GM21528 (cell line): ENCODE results near the gene ZDHHC15.
"Not testable (repeated sequence)": the region's sequence is repeated elsewhere in the genome, so short reads cannot be mapped to it uniquely, and the experiment has no call there.

Source experiments
- ATAC-seq: cut with Tn5 transposase; IDR thresholded peaks from one replicate; pipeline ENCODE4 v1.9.1; 2021; ENCODE audit warnings: mild to moderate bottlenecking, moderate library complexity; ENCODE audit not compliant: unreplicated experiment, low FRiP score

ZDHHC15 gene

GRCh38 chrX:75522565-75523431 is at the start of gene ZDHHC15:
Gene ZDHHC15, minus strand, starts transcription at chrX:75523037. Its CDS starts 13 bp downstream, at chrX:75523024.
- no peak for ATAC-seq

DNA sequence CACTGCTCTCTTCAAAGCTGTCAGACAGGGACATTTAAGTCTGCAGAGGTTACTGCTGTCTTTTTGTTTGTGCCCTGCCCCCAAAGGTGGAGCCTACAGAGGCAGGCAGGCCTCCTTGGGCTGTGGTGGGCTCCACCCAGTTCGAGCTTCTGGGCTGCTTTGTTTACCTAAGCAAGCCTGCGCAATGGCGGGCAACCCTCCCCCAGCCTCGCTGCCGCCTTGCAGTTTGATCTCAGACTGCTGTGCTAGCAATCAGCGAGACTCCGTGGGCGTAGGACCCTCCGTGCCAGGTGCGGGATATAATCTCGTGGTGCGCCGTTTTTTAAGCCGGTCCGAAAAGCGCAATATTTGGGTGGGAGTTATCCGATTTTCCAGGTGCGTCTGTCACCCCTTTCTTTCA is 37.7 kb upstream of the ZDHHC15 start:
- ATAC-seq = not testable (repeated sequence)

DNA sequence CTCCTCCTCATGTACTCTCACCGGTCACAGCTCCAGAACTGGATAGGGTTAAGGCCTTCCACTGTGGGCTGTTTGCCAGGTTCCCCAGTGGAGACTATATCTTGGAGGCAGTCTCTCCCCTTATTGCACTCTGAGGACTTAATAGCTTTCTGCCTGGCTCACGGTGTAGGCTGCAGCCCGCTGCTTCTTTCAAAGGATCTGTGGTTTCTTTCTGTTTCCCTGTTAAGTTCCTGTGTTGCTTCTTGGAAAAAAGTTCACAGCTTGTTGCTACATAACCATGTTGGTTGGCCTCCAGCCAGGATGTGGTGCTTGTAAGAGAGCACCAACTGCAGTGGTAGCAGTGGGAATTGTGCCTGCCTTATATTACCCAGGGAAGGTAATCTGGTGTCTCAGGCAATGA is 24.9 kb upstream of the ZDHHC15 start:
- no peak for ATAC-seq

- no peak for ATAC-seq
Observed at GRCh38 chrX:75546724-75547511, 24.1 kb upstream of the ZDHHC15 start.

GRCh38 chrX:75544786-75545185 is 21.9 kb upstream of the ZDHHC15 start:
- ATAC-seq = no peak

- no peak for ATAC-seq
Observed at GRCh38 chrX:75483933-75484332, 38.9 kb downstream of the ZDHHC15 start.

- ATAC-seq = not testable (repeated sequence)
Observed at GRCh38 chrX:75461780-75462179, 61.1 kb downstream of the ZDHHC15 start.

GRCh38 chrX:75421688-75422230 is 101.1 kb downstream of the ZDHHC15 start:
- no peak for ATAC-seq

DNA sequence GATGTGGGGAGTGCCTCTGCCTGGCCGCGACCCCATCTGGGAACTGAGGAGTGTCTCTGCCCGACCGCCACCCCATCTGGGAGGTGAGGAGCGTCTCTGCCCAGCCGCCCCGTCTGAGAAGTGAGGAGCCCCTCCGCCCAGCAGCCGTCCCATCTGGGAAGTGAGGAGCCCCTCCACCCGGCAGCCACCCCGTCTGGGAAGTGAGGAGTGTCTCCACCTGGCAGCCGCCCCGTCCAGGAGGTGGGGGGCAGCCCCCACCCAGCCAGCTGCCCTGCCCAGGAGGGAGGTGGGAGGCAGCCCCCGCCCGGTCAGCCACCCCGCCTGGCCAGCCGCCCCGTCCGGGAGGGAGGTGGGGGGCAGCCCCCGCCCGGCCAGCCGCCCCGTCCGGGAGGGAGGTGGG is 115.7 kb downstream of the ZDHHC15 start:
- ATAC-seq = not testable (repeated sequence)

- no peak for ATAC-seq
Observed at GRCh38 chrX:75390470-75390869, 132.4 kb downstream of the ZDHHC15 start.

- ATAC-seq = no peak
Observed at GRCh38 chrX:75369721-75370120, 153.1 kb downstream of the ZDHHC15 start.

DNA sequence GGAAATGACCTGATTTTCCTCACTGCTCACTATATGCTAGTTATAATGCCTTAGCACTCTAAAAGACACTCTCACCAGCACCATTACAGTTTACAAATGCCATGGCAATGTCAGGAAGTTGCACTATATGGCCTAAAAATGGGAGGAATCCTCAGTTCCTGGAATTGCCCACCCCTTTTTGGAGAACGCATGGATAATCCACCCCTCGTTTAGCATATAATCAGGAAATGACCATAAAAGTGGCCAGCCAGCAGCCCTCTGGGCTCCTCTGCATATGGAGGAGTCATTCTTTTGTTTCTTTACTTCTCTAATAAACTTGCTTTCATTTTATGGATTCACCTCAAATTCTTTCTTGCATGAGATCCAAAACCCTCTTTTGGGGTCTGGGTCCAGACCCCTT is 156.0 kb downstream of the ZDHHC15 start:
- ATAC-seq = no peak

GRCh38 chrX:75365243-75365975 is 157.4 kb downstream of the ZDHHC15 start:
- no peak for ATAC-seq

GRCh38 chrX:75361788-75362187 is 161.0 kb downstream of the ZDHHC15 start:
- ATAC-seq = no peak

DNA sequence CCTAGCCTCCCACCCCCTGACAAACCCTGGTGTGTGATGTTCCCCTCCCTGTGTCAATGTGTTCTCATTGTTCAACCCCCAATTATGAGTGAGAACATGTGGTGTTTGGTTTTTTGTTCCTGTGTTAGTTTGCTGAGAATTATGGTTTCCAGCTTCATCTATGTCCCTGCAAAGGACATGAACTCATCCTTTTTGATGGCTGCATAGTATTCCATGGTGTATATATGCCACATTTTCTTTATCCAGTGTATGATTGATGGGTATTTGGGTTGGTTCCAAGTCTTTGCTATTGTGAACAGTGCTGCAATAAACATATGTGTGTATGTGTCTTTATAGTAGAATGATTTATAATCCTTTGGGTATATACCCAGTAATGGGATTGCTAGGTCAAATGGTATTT is 174.2 kb downstream of the ZDHHC15 start:
- ATAC-seq = not testable (repeated sequence)

DNA sequence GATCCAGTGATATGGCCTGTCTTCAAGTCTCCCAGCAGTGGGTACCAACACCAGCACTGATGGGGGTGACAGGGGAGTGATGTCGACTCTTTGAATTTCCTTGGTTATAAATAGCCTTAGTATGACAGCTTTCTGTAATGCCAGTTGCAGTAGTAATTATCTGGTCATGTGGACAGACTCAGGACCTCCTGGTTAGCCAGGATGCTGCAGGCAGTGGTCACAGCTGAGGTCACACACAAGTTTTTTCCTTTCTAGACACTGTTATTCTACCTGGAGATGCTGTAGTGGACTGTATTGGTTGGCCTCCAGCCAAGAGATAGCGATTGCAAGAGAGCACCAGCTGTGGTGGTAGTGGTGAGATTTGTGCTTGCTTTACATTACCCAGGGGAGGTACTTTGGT is 185.3 kb downstream of the ZDHHC15 start:
- ATAC-seq = no peak

DNA sequence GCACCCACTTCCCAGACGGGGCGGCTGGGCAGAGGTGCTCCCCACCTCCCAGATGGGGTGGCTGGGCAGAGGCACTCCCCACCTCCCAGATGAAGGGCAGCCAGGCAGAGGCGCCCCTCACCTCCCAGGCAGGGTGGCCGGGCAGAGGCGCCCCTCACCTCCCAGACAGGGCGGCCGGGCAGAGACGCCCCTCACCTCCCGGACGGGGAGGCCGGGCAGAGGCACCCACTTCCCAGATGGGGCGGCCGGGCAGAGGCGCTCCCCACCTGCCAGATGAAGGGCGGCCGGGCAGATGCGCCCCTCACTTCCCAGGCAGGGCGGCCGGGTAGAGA is 187.7 kb downstream of the ZDHHC15 start:
- ATAC-seq = no peak

GRCh38 chrX:75334407-75335126 is 188.3 kb downstream of the ZDHHC15 start:
- ATAC-seq = not testable (repeated sequence)

DNA sequence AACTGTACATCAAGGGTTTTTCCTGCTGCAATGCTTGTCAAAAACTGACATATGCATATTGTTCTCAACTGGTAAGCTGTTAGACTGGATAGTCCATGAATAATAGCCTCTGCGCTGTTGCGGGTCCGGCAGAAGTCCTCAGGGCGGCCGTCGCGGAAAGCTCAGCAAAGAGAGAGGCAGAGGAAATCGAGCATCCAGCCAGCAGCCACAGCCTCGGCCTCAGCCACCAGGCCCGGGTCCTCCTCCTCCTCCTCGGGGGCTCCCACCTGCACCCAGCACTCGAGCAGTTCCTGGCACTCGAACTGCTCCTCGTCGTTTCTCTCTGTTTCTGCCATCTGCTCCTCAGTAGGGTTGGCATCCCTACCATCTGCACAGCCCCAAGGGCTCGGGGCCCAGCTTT is 195.2 kb downstream of the ZDHHC15 start:
- ATAC-seq = no peak
